Measurements from ENCODE around the gene PTPRR.

The PTPRR gene

GRCh38 chr12:70686907-70687306 lies 233.6 kb downstream of the PTPRR start:
- no peak for DNase-seq

GRCh38 chr12:70686299-70686698 lies 234.2 kb downstream of the PTPRR start:
- no peak for DNase-seq

GRCh38 chr12:70683976-70684375 lies 236.6 kb downstream of the PTPRR start:
- DNase-seq: no peak

GRCh38 chr12:70671698-70672097 lies 248.8 kb downstream of the PTPRR start:
- DNase-seq: no peak

- no peak for DNase-seq
Observed at GRCh38 chr12:70670948-70671347, 249.6 kb downstream of the PTPRR start.

- DNase-seq: no peak
Observed at GRCh38 chr12:70667253-70667652, 253.3 kb downstream of the PTPRR start.

- no peak for DNase-seq
Observed at GRCh38 chr12:70666364-70666763, 254.2 kb downstream of the PTPRR start.

GRCh38 chr12:70664465-70664881 lies 256.1 kb downstream of the PTPRR start:
- DNase-seq: no peak

GRCh38 chr12:70663838-70664237 lies 256.7 kb downstream of the PTPRR start:
- DNase-seq: no peak

- DNase-seq: no peak
Observed at GRCh38 chr12:70661466-70662161, 258.9 kb downstream of the PTPRR start.

GRCh38 chr12:70660620-70661219 lies 259.8 kb downstream of the PTPRR start:
- no peak for DNase-seq

GRCh38 chr12:70660002-70660604 lies 260.4 kb downstream of the PTPRR start:
- no peak for DNase-seq

- no peak for DNase-seq
Observed at GRCh38 chr12:70659077-70659606, 261.4 kb downstream of the PTPRR start.

GRCh38 chr12:70657616-70658286 lies 262.8 kb downstream of the PTPRR start:
- DNase-seq: no peak

- DNase-seq: no peak
Observed at GRCh38 chr12:70652451-70652850, 268.1 kb downstream of the PTPRR start.

GRCh38 chr12:70648831-70649230 lies 271.7 kb downstream of the PTPRR start:
- DNase-seq: no peak

GRCh38 chr12:70648191-70648590 lies 272.3 kb downstream of the PTPRR start:
- no peak for DNase-seq

- DNase-seq: no peak
Observed at GRCh38 chr12:70646850-70647249, 273.7 kb downstream of the PTPRR start.

GRCh38 chr12:70645494-70646317 lies 274.8 kb downstream of the PTPRR start:
- no peak for DNase-seq

GRCh38 chr12:70644861-70645260 lies 275.7 kb downstream of the PTPRR start:
- no peak for DNase-seq

GRCh38 chr12:70643939-70644338 lies 276.6 kb downstream of the PTPRR start:
- DNase-seq: no peak

GRCh38 chr12:70641691-70642090 lies 278.8 kb downstream of the PTPRR start:
- DNase-seq: no peak

- no peak for DNase-seq
Observed at GRCh38 chr12:70640901-70641300, 279.6 kb downstream of the PTPRR start.

Measured in CD4-positive, alpha-beta T cell treated with Interleukin-6 for 4 hours (primary cell).